Umbilical cord (tissue), 2 donors: ENCODE results near the gene MARCHF2. TPM values are rescaled to one million over a fixed set of nuclear protein-coding genes. Genes with fewer than 3 reads are reported as not detected.

Source experiments
- DNase-seq: peaks from one replicate; pipeline ENCODE4 v3.0.0-alpha.2; 2015; ENCODE audit warnings: low spot score
- total RNA-seq: library from RNA; depleted of rRNA; stranded (reverse); fragments of >200 nt; gene quantifications from one replicate; pipeline ENCODE4 v1.2.3, GENCODE V29; 2014; ENCODE audit warnings: low replicate concordance; ENCODE audit not compliant: insufficient read depth

MARCHF2 gene
- total RNA-seq, 1 donor from 2014 or later = 77.0 TPM

- DNase-seq = no peak
Measured at GRCh38 chr19:8452446-8453123, 39.5 kb downstream of the MARCHF2 start.

GRCh38 chr19:8453616-8454015 lies 40.5 kb downstream of the MARCHF2 start:
- no peak for DNase-seq

GRCh38 chr19:8454218-8454617 lies 41.1 kb downstream of the MARCHF2 start:
- DNase-seq = no peak

GRCh38 chr19:8455018-8455417 lies 41.9 kb downstream of the MARCHF2 start:
- no peak for DNase-seq

GRCh38 chr19:8456064-8456463 lies 43.0 kb downstream of the MARCHF2 start:
- no peak for DNase-seq

GRCh38 chr19:8457209-8457608 lies 44.1 kb downstream of the MARCHF2 start:
- no peak for DNase-seq

GRCh38 chr19:8457827-8458226 lies 44.7 kb downstream of the MARCHF2 start:
- DNase-seq = peak; percentile 40

GRCh38 chr19:8458380-8458779 lies 45.3 kb downstream of the MARCHF2 start:
- DNase-seq = no peak

- no peak for DNase-seq
Measured at GRCh38 chr19:8459095-8459494, 46.0 kb downstream of the MARCHF2 start.

- DNase-seq = peak; percentile 38
Measured at GRCh38 chr19:8459520-8460270, 46.6 kb downstream of the MARCHF2 start.

GRCh38 chr19:8460516-8461298 lies 47.6 kb downstream of the MARCHF2 start:
- no peak for DNase-seq

- no peak for DNase-seq
Measured at GRCh38 chr19:8461376-8461775, 48.3 kb downstream of the MARCHF2 start.

- DNase-seq = no peak
Measured at GRCh38 chr19:8461891-8462290, 48.8 kb downstream of the MARCHF2 start.

- no peak for DNase-seq
Measured at GRCh38 chr19:8462571-8462970, 49.5 kb downstream of the MARCHF2 start.

GRCh38 chr19:8463365-8463764 lies 50.3 kb downstream of the MARCHF2 start:
- DNase-seq = no peak

- DNase-seq = no peak
Measured at GRCh38 chr19:8466018-8466417, 52.9 kb downstream of the MARCHF2 start.

- no peak for DNase-seq
Measured at GRCh38 chr19:8468124-8468523, 55.0 kb downstream of the MARCHF2 start.

GRCh38 chr19:8468761-8469373 lies 55.8 kb downstream of the MARCHF2 start:
- no peak for DNase-seq

GRCh38 chr19:8469613-8470368 lies 56.7 kb downstream of the MARCHF2 start:
- no peak for DNase-seq

GRCh38 chr19:8473648-8474476 lies 60.8 kb downstream of the MARCHF2 start:
- DNase-seq = no peak
